CD4-positive, alpha-beta T cell treated with Interferon gamma for 1 hour (primary cell): ENCODE data around the gene LCN15.

Experiments
- DNase-seq: peaks from one replicate; pipeline ENCODE4 v3.0.0-alpha.2; 2020

LCN15 gene

DNA sequence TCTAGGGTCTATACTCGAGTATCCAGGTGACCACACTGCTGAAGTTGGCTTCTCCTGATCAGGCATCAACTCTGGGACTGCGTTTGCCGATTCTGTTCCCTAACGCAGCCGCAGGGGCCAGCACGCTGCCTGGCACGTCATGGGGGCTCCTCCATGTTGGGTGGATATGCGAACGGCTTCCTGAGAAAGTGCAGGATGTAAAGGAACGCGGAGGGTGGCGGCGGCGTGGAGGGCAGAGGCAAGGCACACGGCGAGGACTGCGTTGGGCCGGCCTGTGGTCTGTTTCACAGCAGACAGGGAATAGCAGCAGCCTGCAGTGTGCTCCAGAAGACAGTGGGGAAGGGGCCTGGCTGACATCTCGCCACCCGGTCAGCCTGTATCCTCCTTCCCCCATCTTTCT is 25.4 kb downstream of the LCN15 start:
- DNase-seq = no peak

DNA sequence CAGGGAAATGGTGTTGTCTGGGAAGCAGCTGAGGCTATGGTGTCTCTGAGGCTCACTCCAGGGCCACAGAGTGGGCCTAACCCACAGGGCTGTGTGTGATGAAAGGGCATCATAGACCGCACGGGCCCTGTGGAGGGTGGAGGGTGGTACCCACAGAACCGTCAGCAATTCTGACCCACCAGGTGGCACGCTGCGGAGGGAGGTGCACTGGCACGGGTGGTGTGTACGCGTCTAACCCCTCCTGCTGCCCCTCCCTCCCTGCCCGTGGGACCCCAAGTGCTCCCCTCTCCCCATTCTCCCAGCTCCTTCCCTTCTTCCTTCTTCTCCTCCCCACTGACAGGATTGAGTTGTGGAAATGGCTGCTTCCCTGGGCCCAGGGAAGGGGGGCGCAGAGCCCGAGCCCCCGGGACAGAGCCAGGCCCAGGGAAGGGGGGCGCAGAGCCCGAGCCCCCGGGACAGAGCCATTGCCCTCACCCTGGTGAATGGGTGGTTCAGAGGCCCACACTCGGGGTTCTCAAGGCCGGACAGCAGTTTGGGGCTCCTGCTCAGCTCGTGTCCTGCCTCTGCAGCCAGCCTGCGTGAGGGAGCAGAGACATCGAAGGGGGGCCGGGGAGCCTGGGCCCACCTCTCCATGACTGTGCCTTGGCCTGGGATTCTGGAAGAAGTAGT is 28.4 kb downstream of the LCN15 start:
- DNase-seq = no peak

DNA sequence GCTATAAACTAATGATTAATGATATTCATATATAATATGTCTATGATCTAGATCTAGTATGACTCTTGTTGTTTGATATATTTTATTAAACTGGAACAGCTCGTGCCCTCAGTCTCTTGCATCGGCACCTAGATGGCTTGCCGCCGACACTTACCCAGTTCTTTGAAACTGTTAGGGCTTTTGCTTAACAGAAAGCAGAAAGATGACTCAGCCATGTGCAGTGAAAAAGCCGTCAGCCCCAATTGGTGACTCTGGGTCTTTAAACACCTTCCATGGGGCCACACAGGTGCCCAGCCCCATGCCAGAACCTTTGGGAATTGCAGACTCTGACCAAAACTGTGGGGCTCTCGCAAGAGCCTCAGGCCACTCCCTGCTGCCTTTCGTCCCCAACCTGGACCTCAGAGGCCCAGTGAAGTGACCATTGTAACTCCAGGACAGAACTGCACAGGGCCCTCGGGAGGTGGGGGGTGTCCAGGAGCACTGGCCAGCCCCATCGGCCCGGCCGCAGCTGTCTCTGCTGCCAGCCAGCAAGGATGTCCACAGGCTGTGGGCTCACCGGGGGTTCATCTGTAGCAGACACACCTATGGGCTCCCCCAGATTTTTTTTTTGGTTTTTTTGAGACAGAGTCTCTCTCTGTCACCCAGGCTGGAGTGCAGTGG is 29.4 kb downstream of the LCN15 start:
- DNase-seq = no peak

DNA sequence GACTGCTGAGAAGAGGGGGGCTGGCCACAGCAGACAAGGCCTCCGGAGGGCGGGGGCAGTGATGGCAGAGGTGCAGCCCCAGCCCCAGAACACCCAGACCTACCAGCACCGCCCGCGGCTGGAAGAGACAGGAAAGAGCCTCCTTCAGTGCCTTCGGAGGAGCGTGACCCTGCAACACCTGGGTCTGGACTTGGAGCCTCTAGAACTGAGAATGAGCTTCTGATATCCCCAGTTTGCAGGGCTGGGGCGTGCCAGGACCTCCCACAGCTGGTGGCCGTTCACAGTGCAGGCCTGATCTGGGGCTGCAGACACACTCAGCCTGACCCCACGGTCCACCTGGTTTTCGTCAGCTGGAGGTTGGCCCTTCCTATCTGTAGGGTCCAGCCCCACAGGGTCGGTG is 30.7 kb downstream of the LCN15 start:
- no peak for DNase-seq

DNA sequence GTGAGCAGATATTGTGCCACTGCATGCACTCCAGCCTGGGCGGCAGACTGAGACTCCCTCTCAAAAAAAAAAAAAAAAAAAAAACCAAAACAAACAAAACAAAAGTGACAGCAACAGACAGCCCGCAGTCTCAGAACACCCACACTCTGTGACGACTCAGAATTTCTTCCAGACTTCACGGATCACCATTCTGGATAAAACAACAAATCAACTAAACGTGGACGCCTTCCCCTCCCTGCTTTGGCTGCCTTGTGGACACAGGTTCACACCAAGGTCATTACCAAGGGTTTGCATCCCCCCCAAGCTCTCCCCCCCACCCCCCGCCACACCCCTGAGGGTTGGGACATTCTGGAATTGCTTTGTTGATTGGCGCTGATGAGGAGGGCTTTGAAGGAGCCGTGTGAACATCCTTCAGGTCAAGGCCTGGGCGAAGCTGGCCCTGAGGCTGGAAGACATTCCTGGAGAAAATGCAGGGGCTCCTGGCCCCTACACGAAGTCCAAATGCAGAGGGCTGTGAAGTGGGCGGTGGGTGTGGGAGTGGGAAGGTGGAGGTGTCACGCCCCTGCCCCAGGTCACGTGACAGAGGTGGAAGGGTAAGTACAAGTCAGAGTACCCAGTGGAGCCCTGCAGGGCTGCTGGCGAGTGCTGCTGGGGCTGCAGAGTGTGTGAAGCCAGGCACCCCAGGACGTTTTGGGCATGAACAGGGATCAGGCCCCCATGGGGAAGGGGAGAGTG is 31.7 kb downstream of the LCN15 start:
- no peak for DNase-seq

DNA sequence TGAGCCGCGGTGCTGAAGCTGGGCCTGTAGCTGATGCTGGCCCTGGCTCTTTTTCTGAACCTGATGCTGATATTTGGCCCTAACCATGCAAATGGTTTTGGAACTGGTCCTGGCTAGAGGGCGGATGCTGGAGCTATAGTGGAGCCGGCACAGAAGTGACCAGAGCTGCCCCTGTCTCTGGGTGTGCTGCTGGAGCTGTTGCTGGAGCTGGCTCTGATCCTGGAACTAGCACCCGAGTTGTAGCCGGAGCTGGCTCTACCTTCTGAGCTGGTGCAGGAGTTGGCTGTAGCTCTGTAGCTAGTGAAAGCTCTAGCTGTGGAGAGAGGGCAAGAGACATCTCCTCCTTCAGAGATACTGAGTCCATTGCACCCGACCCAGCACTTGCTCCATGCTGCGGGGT is 34.4 kb downstream of the LCN15 start:
- DNase-seq = no peak

DNA sequence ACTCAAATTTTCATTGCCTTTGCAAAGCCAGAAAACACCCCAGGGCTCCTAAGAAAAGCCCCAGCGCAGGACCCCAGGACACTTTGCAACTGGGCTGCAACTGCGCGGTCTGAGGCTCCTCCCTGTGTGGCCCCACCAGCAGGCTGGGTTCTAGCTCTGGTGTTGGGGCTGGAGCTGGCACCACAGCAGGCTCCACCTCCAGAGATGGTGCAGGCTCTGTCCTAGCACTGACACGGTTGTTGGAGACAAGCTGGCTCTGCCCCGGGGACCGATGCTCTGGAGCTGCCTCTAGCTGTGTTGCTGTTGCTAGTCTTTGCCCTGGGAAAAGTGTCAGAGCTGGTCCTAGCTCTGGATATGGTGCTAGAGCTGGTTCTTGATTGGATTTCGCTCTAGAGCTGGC is 35.2 kb downstream of the LCN15 start:
- no peak for DNase-seq

DNA sequence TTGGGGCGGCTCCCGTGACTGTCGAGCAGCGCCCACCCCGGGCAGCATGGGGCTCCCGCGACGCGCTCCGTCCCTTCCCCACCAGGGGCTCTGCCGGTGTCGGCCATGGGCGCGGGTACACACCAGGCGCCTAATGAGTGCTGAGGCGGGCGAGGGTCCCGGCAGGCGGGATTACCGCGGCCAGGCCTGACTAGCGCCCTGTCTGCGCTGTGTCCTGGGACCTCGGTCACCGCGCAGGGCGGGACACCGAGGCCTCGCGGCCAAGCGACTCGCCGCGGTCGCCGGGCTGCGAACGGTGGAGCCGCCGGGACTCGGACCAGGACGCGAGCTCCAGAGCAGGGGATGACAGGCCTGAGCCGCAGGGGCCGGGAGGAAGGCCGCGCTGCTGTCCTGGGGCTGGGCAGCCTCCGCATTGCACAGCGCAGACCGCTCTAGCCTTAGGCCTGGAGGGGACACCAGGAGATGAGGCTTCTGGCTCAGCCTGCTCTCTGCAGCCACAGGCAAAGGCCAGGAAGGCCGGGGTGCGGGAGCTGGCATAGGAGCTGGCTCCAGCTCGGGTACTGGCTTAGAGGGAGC is 35.7 kb downstream of the LCN15 start:
- DNase-seq = no peak

DNA sequence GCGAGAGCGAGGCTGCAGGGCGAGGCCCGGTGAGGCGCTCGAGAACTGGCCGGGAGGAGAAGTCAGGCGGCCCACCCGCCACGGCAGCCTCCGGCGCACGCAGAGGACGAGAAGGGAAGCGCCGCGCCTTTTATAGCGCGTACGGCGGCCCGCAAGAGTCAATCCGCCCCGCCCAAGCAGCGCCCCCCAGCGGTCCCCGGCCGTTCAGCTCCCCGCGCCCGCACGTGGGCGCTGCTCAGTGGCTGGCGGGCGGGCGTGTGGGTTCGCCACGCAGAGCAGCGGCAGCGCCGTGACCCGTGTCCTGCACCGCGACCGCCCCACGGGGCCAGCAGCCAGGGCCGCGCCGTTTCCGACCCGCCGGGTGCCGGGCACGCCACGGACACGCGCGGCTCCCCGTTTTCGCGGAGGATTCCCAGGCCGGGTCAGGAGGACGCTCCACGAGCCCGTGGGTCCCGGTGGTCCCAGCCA is 36.2 kb downstream of the LCN15 start:
- DNase-seq = peak; percentile 89

DNA sequence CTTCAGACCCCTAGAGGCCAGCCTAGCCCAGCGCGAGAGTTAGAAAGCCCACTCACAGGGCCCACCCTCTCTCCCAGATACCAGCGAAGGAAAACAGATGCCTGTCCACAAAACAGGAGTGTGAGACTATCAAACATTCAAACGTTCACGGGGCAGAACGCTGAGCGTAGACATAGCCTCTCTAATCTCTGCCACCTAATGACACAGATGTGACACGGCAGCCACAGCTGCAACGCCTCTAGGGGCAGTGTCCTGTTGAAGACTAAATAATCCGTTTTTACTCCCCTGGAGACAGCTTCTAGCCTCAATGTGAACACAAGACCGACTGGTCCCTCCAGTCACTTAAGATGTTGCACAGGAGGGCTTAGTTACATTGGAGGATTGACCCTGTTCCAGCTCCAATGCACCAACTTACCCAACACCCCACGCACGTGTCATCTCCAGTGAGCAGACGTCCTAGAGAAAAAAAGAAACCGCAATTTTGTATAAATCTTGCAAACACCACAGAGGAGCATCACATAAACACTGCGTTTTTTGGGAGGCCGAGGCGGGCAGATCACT is 37.6 kb downstream of the LCN15 start:
- peak; percentile 53 for DNase-seq

DNA sequence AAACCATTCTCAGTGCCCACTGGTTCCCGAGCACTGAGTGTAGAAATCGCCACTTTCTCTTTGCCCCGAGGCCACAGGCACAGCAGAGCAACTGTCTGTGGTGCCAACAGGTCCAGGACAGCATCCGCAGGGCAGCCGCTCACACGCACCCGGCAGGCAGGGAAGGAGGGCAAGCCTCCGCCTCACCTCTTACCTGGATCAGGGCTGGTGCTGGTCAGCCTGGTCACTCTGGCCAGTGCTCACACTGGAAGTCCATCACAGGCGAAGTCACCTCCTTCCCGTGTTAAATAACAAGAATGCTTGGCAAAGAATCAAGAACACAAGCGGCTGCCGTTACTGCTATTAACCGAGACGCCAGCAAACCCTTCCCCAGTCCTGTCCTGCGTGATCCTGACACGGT is 38.2 kb downstream of the LCN15 start:
- no peak for DNase-seq

DNA sequence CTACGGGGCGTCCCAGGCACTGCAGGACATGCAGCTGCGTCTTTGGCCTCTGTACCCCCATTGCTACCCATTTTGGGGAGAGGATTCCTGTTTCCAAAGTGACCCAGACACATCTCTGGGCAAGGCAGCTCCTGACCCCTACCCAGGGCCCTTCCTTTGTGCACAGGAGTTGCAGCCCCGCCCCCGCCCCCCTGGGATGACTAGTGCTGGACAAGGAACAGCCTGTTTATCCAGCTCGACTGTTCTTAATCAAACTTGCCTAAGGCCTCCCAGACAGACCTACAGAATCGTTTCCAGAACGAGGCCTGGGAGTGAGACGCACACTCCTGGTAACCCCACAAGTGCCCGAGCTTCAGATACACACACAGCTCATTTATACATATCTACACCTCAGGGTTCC is 38.7 kb downstream of the LCN15 start:
- DNase-seq = no peak

DNA sequence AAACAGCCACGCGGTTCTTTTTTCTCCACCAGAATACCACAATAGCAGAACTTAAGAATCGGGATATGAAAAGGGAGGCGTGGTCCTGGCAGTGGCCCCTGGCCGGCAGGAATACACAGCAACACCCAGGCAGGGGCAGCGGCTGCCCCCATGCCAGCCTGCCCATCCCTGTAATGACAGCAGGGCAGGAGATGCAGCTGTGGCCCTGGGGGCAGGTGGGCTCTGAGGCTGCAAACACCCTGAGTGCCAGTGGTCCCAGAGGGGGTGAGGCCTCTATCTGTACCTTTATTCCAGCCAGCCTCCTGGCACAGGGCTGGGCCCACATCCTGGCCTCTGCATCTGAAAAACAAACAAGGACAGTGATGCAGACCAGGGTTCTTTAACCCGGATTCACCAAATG is 39.5 kb downstream of the LCN15 start:
- DNase-seq = no peak

DNA sequence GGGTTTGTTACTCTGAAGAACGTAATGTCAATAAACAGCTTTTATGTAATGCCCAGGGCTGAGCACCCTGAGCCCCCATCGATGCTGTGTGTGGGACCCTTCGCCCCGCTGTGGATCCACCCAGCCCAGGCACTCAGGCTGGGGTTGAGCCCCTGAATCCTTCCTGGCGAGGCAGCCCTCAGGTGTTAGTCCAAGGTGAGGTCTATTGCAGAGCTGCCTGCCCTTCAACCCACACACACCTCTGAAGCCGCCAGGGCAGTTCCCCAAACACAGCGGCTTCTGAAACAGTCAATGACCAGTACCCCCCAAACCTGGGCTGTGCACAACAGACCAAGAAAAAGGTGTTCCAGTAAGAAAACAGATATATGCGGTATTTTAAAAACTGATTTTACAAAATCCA is 40.3 kb downstream of the LCN15 start:
- DNase-seq = no peak

DNA sequence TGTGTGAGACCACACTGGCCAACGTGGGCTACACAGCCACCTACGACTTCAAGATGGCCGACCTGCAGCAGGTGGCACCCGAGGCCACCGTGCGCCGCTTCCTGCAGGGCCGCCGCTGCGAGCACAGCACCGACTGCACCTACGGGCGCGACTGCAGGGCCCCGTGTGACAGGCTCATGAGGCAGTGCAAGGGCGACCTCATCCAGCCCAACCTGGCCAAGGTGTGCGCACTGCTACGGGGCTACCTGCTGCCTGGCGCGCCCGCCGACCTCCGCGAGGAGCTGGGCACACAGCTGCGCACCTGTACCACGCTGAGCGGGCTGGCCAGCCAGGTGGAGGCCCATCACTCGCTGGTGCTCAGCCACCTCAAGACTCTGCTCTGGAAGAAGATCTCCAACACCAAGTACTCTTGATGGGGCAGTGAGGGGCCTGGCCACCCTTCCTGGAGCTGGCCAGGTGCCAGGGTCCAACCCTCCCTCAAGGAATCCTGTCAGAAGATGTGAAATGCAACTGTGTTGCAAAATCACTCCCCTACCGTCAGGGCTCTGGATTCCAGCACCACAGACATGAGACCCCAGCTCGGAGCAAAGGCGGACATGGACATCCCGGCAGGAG is 40.8 kb downstream of the LCN15 start:
- DNase-seq = no peak

DNA sequence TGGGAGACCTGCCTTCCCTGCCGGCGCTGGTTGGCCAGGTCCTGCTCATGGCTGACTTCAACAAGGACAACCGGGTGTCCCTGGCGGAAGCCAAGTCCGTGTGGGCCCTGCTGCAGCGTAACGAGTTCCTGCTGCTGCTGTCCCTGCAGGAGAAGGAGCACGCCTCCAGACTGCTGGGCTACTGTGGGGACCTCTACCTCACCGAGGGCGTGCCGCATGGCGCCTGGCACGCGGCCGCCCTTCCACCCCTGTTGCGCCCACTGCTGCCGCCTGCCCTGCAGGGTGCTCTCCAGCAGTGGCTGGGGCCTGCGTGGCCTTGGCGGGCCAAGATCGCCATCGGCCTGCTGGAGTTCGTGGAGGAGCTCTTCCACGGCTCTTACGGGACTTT is 41.4 kb downstream of the LCN15 start:
- no peak for DNase-seq

DNA sequence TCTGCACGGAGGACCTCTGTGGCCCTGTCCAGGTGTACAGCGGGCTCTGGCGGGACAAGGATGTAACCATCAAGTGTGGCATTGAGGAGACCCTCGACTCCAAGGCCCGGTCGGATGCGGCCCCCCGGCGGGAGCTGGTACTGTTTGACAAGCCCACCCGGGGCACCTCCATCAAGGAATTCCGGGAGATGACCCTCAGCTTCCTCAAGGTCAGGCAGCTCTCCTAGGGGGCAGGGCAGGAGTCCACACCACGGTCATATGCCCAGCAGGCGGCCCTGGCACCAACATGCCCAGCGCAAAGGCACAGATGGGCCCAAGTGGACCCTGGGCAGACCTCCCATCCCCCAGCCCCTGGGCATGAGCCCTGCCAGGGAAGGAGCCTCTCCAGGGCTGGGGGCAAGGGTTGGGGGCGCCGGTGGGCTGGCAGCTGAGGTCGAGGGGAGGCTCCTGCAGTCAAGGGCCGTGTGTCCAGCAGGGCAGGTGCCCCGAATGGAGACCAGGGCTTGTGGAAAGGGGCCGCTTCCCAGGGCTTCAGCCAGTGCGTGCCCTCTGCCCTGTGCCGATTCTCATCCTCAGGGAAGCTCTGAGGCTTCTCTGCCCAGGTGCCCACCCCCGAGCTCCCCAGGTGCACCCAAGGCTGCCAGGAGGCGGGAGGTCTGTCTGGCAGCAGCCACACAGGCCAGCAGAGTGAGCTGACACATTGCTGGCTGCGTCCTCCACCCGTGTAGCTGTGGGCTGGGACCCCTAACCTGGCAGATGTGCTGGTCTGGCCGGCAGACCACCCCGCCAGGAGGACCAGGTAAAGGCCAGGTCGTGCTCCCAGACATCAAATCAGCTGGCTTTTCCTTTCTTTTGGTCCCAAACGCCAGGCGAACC is 42.0 kb downstream of the LCN15 start:
- no peak for DNase-seq

DNA sequence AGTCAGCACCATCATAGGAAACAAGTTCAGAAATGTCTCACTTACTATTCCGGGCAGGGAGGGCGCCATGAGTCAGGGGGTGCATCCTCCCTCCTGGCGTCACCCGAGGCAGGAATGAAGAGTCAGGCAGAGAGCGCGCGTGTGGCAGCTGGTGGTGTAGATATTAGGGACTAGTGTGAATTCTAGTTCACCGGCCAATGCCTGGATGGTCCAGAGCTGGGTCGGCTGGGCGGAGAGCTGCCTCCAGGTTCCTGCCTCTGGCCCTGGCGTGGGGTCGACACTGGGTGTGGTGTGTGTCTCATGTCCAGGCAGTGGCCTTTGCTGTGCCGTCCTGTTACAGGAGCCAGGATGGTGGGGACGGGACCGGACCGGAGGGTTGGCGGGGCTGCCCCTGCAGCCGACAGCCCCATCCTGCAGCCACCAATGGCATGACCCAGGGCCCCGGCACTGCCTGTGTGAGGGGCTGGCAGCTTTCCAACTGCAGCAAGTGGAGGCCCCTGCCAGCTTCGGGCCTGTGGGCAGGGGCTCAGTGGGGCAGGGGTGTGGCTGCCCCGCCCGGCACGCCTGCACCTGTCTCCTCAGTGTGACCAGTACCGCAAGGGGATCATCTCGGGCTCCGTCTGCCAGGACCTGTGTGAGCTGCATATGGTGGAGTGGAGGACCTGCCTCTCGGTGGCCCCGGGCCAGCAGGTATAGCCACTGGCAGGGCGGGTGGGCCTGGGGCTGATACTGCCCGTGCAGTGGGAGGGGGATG is 42.8 kb downstream of the LCN15 start:
- DNase-seq = no peak

DNA sequence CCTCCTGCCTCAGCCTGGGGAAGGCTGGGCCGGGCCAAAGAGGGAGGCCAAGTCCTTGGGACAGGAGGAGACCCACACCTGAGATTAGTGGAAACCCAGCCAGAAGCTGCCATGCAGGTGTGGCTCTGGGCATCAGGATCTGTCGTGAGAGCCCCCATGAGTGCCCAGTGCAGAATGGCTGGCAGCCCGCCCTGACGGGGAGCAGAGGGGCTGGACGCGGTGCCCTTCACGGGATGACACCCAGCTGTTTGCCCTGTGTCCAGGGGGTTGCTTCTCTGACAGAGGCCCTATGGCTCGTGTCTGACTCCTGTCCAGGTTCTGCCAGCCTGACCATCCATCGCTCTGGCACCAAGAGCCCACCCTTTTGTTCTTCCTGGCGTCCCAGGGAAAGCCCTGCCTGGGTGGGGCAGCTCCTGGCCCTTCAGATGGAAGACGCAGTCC is 43.4 kb downstream of the LCN15 start:
- no peak for DNase-seq

DNA sequence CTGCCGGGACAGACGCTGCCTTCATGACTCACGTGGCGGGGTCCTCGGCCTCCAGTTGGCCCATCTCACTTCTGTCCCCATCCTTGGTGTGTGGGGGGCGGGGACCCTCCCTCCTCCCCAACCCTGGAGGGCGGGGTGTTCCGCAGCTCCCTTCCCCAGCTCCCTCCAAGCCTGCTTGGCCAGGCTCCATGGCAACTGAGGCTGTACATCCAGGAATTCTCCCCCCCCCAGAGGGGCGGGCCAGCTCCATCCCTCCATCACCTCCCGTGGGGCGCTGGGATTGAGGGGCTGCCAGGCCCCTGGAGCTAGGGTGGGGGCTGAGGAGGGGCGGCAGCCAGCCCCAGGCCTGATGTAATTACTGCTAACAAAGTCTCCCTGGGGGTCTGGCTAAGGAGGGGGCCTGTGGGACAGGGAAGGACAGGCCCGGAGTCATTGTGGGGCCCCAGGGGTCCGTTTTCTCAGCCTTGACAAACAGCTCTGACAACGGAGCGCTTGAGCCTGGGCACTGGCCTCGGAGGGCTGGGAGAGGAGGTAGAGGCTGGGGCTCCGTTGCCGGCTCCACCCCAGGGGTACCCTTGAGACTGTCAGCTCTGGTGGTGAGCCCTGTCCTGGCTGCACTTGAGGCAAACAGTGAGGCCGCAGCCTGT is 43.9 kb downstream of the LCN15 start:
- no peak for DNase-seq
